ENCODE results near the gene EVPLL.
"Not testable (repeated sequence)": the region's sequence is repeated elsewhere in the genome, so short reads cannot be mapped to it uniquely, and the experiment has no call there.

The EVPLL gene

DNA sequence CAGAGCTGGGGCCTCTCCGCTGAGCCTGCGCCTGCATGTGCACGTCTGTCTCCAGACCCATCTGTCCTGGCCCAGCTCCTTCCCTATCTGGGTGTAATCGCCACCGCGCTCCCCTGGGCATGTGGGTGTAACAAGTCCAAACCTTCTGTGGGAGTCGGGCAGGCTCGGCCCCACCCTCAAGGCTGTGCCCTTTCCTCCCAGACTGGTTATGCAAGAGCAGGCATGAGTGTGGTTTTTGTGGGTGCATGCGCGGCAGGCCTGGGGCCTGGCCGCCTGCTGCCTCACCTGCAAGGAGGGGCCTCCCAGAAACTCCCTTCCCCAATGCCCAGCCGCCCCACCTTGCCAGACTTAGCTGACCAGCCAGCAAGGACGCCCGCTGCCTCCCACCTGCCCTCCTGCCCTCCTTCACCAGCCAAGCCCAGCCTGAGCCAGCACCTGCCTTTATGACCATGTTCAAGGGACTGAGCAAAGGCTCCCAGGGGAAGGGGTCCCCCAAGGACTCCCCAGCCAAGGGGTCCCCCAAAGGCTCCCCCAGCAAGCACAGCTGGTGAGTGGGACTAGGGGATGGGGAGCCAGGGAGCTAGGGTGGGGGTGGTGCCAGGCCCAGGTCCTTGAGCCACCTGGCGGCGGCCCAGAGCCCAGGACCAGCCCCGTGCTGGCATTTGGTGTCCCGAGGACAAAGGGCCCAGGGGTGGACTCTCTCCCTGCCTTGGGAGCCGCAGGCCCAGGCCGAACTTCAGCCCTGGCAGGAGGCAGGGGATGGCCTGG is at the start of gene EVPLL:
Gene EVPLL (plus strand): TSS at position 342 of the 768 bp plus-strand sequence. CDS start 3,160 bp downstream, outside the sequence.
- DNase-seq (ENCODE audit: low read depth in 1 of 2, low spot score in 1 of 2): no peak

DNA sequence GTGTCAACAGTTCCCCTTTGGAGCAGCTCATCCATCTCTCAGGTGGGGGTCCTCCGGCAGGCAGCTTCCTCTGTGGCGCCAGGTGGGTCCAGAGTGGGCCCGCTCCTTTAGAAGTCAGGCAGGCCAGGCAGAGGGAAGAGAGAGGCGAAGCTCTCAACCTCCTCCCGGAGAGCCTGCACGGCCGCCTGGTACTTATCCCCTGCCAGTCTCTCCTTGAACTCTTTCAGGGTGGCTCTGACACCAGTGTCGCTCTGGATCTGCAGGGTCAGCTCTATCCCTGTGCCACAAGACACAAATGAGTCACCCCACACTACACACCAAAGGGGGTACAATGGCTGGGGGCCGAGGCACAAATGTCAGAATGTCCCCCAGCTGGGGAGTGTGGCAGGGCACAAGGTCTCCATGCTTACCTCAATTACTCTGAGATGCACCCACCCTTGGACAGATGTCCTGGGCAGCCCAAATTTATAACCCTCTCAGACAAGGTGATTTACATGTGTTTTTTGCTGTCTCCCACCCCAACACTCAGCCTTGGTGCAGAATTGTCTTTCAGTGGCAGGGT is 48.9 kb upstream of the EVPLL start:
- DNase-seq (ENCODE audit: low read depth in 1 of 2, low spot score in 1 of 2): no peak

DNA sequence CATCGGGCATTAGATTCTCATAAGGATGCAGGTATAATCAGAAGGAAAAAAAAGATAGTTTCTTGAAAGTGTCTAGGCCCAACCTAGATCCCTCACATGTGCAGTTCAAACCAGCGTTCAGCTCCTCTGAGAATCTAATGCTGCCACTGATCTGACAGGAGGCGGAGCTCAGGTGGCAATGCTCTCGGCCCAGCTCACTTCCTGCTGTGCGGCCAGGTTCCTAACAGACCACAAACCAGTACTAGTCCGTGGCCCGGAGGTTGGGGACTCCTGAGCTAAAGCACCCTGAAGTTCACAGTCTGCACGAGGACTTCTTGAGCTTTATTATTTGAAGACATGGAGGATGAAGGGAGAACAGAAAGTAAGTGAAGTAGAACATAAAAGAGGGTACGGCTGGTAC is 45.7 kb upstream of the EVPLL start:
- no peak for DNase-seq (ENCODE audit: low read depth in 1 of 2, low spot score in 1 of 2)

DNA sequence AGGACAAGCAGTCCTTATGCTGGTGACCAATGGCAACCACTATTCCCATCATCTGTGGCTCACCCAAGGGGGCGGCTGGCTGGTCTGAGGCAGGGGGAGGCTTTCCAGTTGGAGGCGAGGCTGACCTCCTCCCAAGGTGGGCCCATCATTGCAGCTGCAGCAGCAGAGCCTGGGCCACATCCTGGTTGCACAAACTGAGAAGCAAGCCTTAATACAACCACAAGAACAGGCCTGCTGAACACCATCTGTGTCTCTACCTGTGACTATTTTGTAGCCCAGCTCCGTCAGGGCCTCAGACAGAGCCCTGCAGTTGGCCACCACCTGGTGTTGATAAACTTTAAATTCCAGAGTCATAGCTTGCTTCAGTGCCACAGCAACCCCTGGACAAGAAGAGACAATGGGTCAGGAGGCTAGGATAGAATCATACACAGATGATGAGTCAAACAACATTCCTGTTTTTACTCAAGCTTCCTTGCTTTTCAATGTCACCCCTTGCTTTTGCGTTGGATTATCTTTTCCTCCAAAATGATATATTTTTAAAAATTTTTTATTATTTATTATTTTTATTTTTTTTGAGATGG is 44.6 kb upstream of the EVPLL start:
- DNase-seq (ENCODE audit: low read depth in 1 of 2, low spot score in 1 of 2): no peak

DNA sequence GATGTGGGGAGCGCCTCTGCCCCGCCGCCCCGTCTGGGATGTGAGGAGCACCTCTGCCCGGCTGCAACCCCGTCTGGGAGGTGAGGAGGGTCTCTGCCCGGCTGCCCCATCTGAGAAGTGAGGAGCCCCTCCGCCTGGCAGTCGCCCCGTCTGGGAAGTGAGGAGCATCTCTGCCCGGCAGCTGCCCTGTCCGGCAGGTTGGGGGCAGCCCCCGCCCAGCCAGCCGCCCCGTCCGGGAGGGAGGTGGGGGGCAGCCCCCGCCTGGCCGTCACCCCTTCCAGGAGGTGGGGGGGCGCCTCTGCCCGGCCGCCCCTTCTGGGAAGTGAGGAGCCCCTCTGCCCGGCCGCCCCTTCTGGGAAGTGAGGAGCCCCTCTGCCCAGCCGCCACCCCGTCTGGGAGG is 39.4 kb upstream of the EVPLL start:
- not testable (repeated sequence) for DNase-seq (ENCODE audit: low read depth in 1 of 2, low spot score in 1 of 2)

DNA sequence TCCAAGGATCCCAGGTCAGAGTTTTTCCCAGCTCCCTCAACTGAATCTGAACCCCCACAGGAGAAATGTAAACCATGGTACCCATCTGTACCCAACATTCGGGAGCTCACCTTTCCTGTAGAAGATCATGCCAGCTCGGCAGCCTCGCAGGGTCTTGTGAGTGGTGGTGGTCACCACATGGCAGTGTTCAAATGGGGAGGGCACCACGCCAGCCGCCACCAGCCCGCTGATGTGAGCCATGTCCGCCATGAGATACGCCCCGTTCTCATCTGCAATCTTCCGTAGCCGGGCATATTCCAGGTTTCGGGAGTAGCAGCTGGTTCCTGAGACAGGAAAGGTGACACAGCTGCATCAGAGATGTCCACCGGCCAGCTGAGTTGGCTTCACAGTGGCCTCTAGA is 37.6 kb upstream of the EVPLL start:
- no peak for DNase-seq (ENCODE audit: low read depth in 1 of 2, low spot score in 1 of 2)

DNA sequence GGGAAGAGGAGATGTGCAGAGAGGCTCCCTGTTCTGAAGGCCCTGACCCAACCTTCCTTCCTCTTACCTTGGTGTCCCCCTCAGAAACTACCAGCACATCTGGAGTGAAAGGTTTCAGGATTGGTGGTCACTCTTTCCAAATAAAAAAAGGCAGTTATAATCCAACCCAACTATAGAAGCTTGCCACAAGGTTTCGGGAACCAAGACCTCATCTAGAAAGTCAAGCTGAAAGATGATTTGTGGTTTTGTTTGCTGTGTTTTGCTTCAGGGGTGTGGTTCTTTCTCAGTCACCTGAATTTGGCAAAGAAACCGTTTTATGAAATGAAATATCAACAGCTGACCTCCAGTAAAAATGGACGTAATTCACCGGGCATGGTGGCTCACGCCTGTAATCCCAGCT is 33.6 kb upstream of the EVPLL start:
- DNase-seq (ENCODE audit: low read depth in 1 of 2, low spot score in 1 of 2): no peak

DNA sequence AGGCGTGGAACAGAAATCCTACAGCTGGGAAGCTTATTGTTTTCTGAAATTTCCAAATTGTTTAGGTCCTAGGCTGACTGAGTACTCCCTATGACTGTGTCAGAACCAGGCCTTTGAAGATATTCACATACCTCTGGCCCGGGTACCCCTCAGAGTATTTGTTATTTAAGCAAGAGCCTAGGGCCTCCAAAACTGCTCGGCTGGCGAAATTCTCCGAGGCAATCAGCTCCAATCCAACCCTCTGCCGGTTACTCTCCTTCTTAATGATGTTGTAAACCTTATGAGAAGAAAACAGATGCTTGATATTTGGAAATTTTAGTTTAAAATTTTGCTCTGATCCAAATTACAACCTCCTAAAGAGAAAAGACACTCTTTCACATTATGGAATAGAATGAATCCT is 24.0 kb upstream of the EVPLL start:
- no peak for DNase-seq (ENCODE audit: low read depth in 1 of 2, low spot score in 1 of 2)

DNA sequence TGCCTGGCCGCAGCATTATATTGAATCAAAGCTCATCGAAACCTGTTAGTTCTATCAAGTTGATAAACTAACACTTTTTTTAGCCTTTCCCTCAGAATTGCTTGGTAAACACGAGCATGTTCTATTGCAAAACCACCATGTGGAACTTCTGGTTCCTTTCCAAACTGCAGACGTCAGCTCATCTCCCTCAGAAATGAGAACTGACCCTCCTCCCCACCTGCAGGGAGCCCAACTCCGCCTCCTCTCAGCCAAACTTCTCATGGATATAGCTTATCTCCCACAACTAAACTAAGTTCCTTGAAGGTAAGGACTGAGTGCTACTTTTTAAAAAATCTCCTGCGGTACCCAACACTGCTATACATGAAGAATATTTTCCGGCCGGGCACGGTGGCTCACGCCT is 21.0 kb upstream of the EVPLL start:
- DNase-seq (ENCODE audit: low read depth in 1 of 2, low spot score in 1 of 2): no peak

DNA sequence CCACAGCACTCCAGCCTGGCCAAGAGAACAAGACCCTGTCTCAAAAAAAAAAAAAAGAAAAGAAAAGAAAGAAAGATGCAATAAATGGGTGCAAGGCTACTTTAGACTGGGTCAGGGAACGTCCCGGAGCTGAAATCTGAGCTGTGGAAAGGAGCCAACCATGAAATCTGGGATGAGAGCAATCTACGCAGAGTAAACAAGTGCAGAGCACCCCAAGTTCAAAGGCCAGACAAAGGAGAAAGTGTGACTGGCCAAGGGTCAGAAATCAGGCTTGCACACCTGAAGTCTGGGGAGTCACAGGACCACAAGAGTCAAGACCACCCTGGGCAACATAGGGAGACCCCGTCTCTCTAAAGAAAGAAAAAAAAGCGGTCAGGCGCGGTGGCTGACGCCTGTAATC is 17.1 kb upstream of the EVPLL start:
- no peak for DNase-seq (ENCODE audit: low read depth in 1 of 2, low spot score in 1 of 2)

DNA sequence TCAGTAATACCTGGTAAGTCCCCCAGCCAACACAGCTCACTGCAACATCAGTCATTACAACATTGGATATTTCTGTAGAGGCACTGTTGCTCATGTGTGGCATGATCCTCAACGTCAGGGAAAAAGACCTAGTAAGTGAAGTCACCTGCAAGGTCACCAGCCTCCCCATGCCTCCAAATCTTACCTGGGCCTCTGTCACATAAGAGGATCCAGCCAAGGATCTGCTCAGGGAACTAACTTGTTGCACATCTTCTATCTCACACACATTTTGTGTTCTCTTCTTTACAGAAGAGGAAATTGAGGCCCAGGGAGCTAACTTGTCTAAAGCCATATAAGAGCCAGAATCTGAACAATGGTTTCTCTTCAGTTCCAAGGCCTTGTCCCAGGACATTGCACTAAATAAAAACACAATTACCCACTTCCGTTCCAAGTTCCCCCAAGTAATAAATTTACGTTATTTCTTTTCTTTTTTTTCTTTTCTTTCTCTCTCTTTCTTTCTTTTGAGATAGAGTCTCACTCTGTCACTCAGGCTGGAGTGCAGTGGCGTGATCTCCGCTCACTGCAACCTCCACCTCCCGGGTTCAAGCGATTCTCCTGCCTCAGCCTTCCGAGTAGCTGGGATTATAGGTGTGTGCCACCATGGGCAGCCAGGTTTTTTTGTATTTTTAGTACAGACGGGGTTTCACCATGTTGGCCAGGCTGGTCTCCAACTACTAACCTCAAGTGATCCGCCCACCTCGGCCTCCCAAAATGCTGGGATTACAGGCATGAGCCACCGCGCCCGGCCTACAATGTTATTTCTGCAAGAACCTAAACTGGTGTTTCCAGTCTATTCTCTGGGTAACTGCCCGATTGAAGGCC is 15.5 kb upstream of the EVPLL start:
- no peak for DNase-seq (ENCODE audit: low read depth in 1 of 2, low spot score in 1 of 2)

DNA sequence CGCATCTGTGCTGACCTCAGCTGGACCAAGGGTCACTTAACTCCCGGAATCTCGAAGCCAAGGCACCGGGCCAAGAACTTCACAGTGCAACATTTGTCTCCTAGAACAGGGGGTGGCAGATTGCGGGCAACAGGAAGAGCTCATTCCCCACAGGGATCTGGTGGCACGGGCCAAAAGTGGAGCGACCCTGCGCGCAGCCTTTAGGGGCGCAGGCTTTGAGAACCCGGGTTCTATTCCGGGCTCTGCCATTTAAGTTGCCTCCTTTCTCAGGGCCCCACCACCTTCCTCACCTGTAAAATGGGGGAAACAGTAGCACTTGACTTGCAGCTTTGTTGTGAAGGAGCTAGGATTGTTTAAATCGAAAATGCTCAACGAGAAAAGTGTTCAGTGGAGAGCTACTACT is 14.9 kb upstream of the EVPLL start:
- DNase-seq (ENCODE audit: low read depth in 1 of 2, low spot score in 1 of 2): no peak

DNA sequence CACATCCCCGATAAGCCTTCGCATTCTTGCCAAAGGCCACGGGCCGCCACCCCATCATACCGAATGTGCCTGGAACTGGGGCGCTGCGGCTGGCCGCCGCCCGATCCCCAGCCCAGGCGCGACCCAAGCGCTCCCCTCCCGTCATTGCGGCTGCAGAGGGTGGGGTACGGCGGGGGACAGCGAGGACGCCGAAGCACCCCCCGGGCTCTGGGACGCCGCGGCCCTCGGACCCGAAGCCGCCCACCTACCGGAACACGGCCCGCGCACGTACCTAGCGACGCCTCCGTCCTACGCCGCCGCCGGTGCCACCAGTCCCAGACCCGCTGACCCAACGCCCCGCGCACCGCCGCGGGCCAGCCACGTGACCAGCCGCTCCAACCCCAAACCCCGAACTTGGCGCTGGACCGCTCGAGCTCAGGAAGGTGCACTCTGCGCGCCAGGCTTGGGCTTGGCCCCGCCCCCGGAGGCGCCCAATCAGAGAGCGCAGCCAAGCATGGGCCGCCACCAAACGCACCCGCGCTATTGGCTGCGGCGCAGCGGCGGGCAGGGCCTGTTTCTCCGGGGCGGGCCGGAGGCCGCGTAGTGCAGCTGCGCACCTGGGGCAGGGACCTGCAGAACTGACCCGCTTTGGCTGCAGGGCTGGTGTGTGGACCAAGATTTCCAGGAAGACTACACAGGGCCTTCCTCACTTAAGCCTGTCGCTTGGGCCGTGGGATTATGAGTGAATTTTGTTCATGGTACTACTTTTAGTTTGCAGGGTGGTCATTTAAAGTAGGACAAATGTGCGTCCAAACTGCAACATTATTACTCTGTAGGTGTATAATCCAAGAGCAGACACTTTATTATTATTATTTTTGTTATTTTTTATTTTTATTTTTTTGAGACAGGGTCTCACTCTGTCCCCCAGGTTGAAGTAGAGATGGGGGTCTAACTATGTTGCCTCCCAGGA is 14.2 kb upstream of the EVPLL start, which contains the start of gene SHMT1:
Gene SHMT1 (minus strand): TSS at position 450 of the 949 bp plus-strand sequence. CDS start 7,569 bp downstream, outside the sequence.
- peak; percentile 86 for DNase-seq (ENCODE audit: low read depth in 1 of 2, low spot score in 1 of 2)

DNA sequence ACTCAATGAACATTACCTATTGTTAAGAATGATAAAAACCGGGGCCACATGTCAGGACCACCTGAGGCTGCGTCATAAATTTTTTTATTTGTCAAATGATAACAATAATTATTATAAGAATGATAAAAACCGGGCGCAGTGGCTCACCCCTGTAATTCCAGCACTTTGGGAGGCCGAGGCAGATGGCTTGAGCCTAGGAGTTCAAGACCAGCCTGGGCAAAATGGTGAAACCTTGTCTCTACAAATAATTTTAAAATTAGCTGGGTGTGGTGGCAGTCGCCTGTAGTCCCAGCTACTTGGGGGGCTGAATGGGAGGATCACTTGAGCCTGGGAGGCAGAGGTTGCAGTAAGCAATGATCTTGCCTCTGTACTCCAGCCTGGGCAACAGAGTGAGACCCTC is 13.4 kb upstream of the EVPLL start:
- no peak for DNase-seq (ENCODE audit: low read depth in 1 of 2, low spot score in 1 of 2)

DNA sequence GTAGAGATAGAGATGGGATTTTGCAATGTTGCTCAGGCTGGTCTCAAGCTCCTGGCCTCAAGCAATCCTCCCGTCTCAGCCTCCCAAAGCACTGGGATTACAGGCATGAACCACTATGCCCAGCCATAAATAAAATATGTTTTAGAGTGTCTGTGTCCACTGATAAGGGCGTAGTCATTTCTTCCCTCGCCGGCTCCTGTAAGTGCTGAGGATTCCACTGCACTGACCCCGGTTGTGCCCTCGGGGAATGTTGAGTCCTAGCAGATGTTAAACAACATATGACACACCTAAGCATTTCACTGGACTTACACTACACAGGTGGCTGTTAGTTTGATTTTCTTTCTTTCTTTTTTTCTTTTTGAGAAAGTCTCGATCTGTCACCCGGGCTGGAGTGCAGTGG is 8.6 kb upstream of the EVPLL start:
- no peak for DNase-seq (ENCODE audit: low read depth in 1 of 2, low spot score in 1 of 2)

DNA sequence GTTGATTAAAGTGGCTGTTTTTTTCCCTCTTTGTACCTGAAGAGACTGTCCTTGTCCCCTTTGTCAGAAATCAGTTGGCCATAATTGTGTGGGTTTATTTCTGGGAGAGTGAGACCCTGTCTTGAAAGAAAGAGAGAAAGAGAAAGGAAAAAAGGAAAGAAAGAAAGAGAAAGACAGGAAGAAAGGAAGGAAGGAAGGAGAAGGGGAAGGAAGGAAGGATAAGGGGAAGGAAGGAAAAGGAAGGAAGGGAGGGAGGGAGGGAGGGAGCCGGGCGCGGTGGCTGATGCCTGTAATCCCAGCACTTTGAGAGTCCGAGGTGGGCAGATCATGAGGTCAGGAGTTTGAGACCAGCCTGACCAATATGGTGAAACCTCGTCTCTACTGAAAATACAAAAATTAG is 6.8 kb upstream of the EVPLL start:
- DNase-seq (ENCODE audit: low read depth in 1 of 2, low spot score in 1 of 2): no peak

DNA sequence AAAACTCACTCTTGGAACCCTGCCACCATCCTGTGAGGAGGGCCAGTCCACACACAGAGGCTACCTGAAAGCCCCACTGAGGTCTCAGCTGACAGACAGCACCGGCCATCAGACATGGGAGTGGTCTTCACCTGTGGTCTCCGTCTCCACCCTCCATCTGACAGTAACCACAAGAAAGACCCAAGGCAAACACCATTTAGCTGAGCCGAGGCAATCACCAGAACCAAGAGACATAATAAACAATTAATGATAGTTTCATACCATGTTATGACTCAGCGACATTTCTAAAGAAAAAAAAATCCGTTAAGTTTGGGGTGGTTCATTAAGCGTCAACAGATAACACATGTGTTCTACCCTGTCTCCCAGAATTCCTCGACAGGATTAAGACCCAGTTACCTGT is 6.1 kb upstream of the EVPLL start:
- DNase-seq (ENCODE audit: low read depth in 1 of 2, low spot score in 1 of 2): no peak

DNA sequence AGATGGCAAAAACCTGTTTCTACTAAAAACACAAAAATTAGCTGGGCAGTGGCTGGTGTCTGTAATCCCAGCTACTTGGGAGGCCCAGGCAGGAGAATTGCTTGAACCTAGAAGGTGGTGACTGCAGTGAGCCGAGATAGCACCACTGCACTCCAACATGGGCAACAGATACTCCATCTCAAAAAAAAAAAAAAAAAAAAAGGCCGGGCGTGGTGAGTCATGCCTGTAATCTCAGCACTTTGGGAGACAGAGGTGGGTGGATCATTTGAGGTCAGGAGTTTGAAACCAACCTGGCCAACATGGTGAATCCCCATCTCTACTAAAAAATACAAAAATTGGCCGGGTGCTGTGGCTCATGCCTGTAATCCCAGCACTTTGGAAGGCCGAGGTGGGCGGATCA is 4.4 kb upstream of the EVPLL start:
- DNase-seq (ENCODE audit: low read depth in 1 of 2, low spot score in 1 of 2): not testable (repeated sequence)

DNA sequence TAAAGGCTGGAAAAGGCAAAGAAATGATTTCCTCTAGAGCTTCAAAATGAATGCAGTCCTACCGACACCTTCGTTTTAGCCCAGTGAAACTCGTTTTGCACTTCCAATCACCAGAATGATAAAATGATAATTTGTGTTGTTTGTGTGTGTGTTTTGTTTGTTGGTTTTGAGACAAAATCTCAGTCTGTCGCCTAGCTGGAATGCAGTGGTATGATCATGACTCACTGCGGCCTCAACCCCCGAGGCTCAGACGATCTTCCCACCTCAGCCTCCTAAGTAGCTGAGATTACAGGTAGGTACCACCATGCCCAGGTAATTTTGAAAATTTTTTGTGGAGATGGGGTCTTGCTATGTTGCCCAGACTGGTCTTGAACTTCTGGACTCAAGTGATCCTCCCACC is 3.4 kb upstream of the EVPLL start:
- DNase-seq (ENCODE audit: low read depth in 1 of 2, low spot score in 1 of 2): no peak

DNA sequence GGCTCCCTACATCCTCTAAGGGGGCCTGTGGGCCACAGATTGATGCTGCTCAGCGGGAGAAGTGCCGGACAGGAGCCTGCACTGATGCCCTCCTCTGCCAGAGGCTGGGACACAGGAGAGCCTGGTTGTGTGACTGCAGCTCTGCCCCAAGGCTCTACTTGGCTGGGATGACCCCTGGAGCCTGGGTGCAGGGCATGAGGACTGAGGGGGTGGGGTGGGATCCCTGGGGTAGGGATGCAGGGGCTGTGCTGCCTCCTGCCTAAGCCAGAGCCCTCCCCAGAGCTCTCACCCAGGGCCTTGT is 577 bp downstream of the EVPLL start:
- no peak for DNase-seq (ENCODE audit: low read depth in 1 of 2, low spot score in 1 of 2)

DNA sequence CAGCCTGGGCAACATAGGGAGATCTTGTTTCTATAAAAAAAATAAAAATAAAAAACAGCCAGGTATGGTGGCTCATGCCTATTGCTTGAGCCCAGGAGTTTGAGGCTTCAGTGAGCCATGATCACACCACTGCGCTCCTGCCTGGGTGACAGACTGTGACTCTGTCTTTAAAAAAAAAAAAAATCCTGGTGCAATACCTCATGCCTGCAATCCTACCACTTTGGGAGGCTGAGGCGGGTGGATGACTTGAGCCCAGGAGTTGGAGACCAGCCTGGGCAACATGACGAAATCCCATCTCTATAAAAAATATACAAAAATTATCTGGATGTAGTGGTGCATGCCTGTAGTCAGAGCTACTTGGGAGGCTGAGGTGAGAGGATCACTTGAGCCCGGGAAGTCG is 1.0 kb downstream of the EVPLL start:
- not testable (repeated sequence) for DNase-seq (ENCODE audit: low read depth in 1 of 2, low spot score in 1 of 2)
